HCT116 (cell line): ENCODE results near the gene UBR3. TPM values are rescaled to one million over a fixed set of nuclear protein-coding genes. Genes with fewer than 3 reads are reported as not detected.

Experiments used
- ATAC-seq: fragments of 200-7000 bp; cut with Tn5 transposase; 2 replicates; pipeline ENCODE4 v1.9.1; 2020; ENCODE audit warnings: mild to moderate bottlenecking, moderate library complexity
- BruUV-seq: library from RNA; stranded (reverse); fragments of 400-500 nt; replicated peaks from 2 replicates; lab custom pipeline; 2021; lab: Mats Ljungman, UMichigan
- CTCF ChIA-PET: fragments of 300-600 bp; sonication (Branson Sonifier 250); formaldehyde crosslinking; loops from one replicate; lab custom pipeline; 2021; ENCODE audit warnings: antibody characterized with exemption; lab: Charles Lee
- POLR2A ChIA-PET: fragments of 300-600, 350-600 bp; sonication (Branson Sonifier 250); formaldehyde crosslinking; loops from one replicate; lab custom pipeline; 2021; ENCODE audit warnings: antibody characterized with exemption; lab: Charles Lee
- RAD21 ChIA-PET, 2 experiments: fragments of 300-600 bp; sonication (Branson Sonifier 250); formaldehyde crosslinking; loops; one replicate each; lab custom pipeline; 2023; ENCODE audit warnings: low total read pairs in 2 of 2; ENCODE audit not compliant: uncharacterized antibody in 2 of 2, unreplicated experiment in 2 of 2, low non-redundant PET in 1 of 2; lab: Charles Lee
- DNase-seq: peaks from one replicate; pipeline ENCODE4 v3.0.0-alpha.2; 2010; ENCODE audit warnings: low read depth, low spot score
- H2AFZ ChIP-seq: fragments of 200-600 bp; shearing (Covaris generic), sonication (generic); 2 replicates; pipeline ENCODE4 v1.6.1; 2017; ENCODE audit warnings: low read depth, mixed run types, mixed read lengths, antibody characterized with exemption, low read length; ENCODE audit not compliant: poor library complexity, severe bottlenecking
- H3K27ac ChIP-seq: 2 replicates; pipeline ENCODE4 v1.5.1; 2012; ENCODE audit warnings: low read depth, low read length
- H3K27me3 ChIP-seq: fragments of 200-600 bp; sonication (generic); 2 replicates; pipeline ENCODE4 v1.6.1; 2016; ENCODE audit warnings: mixed run types, low read length, mixed read lengths; ENCODE audit not compliant: insufficient read depth
- H3K36me3 ChIP-seq, 2 experiments: fragments of 200-500 bp in 1 of 2; fragments of 200-600 bp in 1 of 2; sonication (Bioruptor generic) in 1 of 2; sonication (generic) in 1 of 2; 2 replicates each; pipeline versions ENCODE4 v1.5.1 to v1.6.1; 2014 to 2016; ENCODE audit warnings: low read length in 2 of 2, inconsistent platforms in 1 of 2, mixed read lengths in 1 of 2, mixed run types in 1 of 2; ENCODE audit not compliant: insufficient read depth in 2 of 2, control insufficient read depth in 1 of 2
- H3K4me1 ChIP-seq, 2 experiments: fragments of 200-600 bp in 1 of 2; sonication (generic) in 1 of 2; 2 replicates each; pipeline versions ENCODE4 v1.5.1 to v1.6.1; 2012 to 2017; ENCODE audit warnings: low read length in 2 of 2, inconsistent platforms in 1 of 2, mild to moderate bottlenecking in 1 of 2, mixed read lengths in 1 of 2, mixed run types in 1 of 2, moderate library complexity in 1 of 2; ENCODE audit not compliant: insufficient read depth in 2 of 2, control insufficient read depth in 1 of 2
- H3K4me2 ChIP-seq: fragments of 200-600 bp; sonication (generic); 2 replicates; pipeline ENCODE4 v1.6.1; 2017; ENCODE audit warnings: mixed run types, low read length, mixed read lengths
- H3K4me3 ChIP-seq, 2 experiments: fragments of 200-600 bp in 1 of 2; sonication (generic) in 1 of 2; replicated peaks in 1 of 2; 2 replicates each; pipeline ENCODE4 v1.5.1; 2011 to 2016; ENCODE audit warnings: low read length in 2 of 2, control low read depth in 1 of 2, low read depth in 1 of 2, mild to moderate bottlenecking in 1 of 2, mixed read lengths in 1 of 2, mixed run types in 1 of 2
- H3K79me2 ChIP-seq: fragments of 200-600 bp; sonication (generic); 2 replicates; pipeline ENCODE4 v1.6.1; 2017; ENCODE audit warnings: mild to moderate bottlenecking, mixed run types, low read length, moderate library complexity, mixed read lengths; ENCODE audit not compliant: insufficient read depth
- H3K9ac ChIP-seq: fragments of 200-600 bp; sonication (generic); 2 replicates; pipeline ENCODE4 v1.6.1; 2016; ENCODE audit warnings: low read length, mixed read lengths
- H3K9me2 ChIP-seq: fragments of 200-600 bp; sonication (generic), shearing (Covaris generic); 2 replicates; pipeline ENCODE4 v1.6.1; 2017; ENCODE audit warnings: mixed run types, mild to moderate bottlenecking, moderate library complexity; ENCODE audit not compliant: insufficient read depth
- H3K9me3 ChIP-seq, 2 experiments: fragments of 200-500 bp in 1 of 2; fragments of 200-600 bp in 1 of 2; sonication (Bioruptor generic) in 1 of 2; sonication (generic) in 1 of 2; 2 replicates each; pipeline ENCODE4 v1.6.1; 2014 to 2017; ENCODE audit warnings: low read length in 2 of 2, mixed read lengths in 2 of 2, inconsistent platforms in 1 of 2, low read depth in 1 of 2, mild to moderate bottlenecking in 1 of 2, mixed run types in 1 of 2, moderate library complexity in 1 of 2; ENCODE audit not compliant: control insufficient read depth in 1 of 2, insufficient read depth in 1 of 2
- H4K20me1 ChIP-seq: fragments of 200-600 bp; sonication (generic), shearing (Covaris generic); 2 replicates; pipeline ENCODE4 v1.6.1; 2017; ENCODE audit warnings: mixed run types, mild to moderate bottlenecking, moderate library complexity; ENCODE audit not compliant: insufficient read depth
- ELF1 ChIP-seq: IDR thresholded peaks from 2 replicates; pipeline ENCODE4 v1.6.1; 2012; ENCODE audit warnings: low read depth, borderline replicate concordance
- EZH2 ChIP-seq: fragments of 200-600 bp; sonication (generic); IDR thresholded peaks from 2 replicates; pipeline ENCODE4 v1.6.1; 2017; ENCODE audit warnings: antibody characterized with exemption, mixed run types
- RAD21 ChIP-seq: IDR thresholded peaks from 2 replicates; pipeline ENCODE4 v1.6.1; 2012; ENCODE audit warnings: low read depth, mild to moderate bottlenecking
- YY1 ChIP-seq: IDR thresholded peaks from 2 replicates; pipeline ENCODE4 v1.6.1; 2011; ENCODE audit warnings: low read length, low read depth, moderate library complexity, mild to moderate bottlenecking; ENCODE audit not compliant: insufficient replicate concordance; ENCODE audit errors: extremely low read depth
- ZFX ChIP-seq: fragments of 450-650 bp; IDR thresholded peaks from 2 replicates; pipeline ENCODE4 v1.6.1; 2017
- intact Hi-C: fragments of 100-400 bp; cut with micrococcal nuclease; formaldehyde crosslinking; loops from 2 replicates; pipeline ENCODE4 v1.10.0; 2022
- total RNA-seq: library from RNA; stranded (reverse); gene quantifications from one replicate; pipeline ENCODE4 v1.2.1, GENCODE V29; 2021; ENCODE audit not compliant: unreplicated experiment
- TF ChIP-seq, protein P1 (sequence below): IDR thresholded peaks from 2 replicates; pipeline ENCODE4 v1.6.1; 2011; ENCODE audit warnings: mild to moderate bottlenecking, low read length, moderate library complexity; ENCODE audit not compliant: insufficient replicate concordance; ENCODE audit errors: extremely low read depth

The UBR3 gene
- total RNA-seq, 1 experiment from 2014 or later, result 29.5 TPM

DNA sequence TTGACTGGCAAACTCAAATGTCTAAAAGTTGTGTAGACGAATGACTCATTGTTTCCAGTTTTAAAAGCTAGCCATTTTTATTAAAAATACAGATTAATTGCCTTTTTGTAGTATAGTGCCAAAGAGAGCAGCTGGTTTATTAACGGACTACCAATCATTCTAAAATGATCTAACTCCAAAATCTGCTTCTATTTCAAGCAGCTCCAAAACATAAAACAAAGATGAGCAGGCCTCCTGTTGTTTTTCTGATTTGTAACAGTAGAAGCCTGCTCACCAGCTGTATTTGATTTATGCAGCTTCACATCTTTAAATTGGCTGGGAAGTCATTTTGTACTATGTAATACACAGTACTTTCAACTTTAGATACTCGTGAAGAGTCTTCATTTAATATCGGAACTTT, 171.8 kb downstream of the UBR3 start:
- Histone ChIP-seq H3K27ac (no peak overlapping the region), H3K9ac (no peak overlapping the region), H3K9me3 (no peaks in the 10 kb centered on the region), H3K79me2 (no peaks in the 10 kb centered on the region), H3K9me2 (no peaks in the 10 kb centered on the region), H3K27me3 (no peaks in the 10 kb centered on the region), H3K4me3 (no peak overlapping the region), H2AFZ (no peak overlapping the region), H3K36me3 (0 out of 4 replicates have a peak, but pooled peaks cover 0 to 7% of the 10 kb centered on the region in 2 experiments), H3K4me2 (no peak overlapping the region), H3K4me1 (no peaks in the 10 kb centered on the region), H4K20me1 (no peaks in the 10 kb centered on the region)
- TF ChIP-seq RAD21, result no peak
- TF ChIP-seq YY1, result no peak
- TF ChIP-seq EZH2, result no peak
- no peak for TF ChIP-seq ZFX
- TF ChIP-seq ELF1, result no peak
- ATAC-seq (no peak), DNase-seq (no peak)
- CTCF ChIA-PET, result no interaction called here
- intact Hi-C loops, result no loop called here
- POLR2A ChIA-PET, result no interaction called here
- RAD21 ChIA-PET, result no interaction called here
- no TSS peak for BruUV-seq

DNA sequence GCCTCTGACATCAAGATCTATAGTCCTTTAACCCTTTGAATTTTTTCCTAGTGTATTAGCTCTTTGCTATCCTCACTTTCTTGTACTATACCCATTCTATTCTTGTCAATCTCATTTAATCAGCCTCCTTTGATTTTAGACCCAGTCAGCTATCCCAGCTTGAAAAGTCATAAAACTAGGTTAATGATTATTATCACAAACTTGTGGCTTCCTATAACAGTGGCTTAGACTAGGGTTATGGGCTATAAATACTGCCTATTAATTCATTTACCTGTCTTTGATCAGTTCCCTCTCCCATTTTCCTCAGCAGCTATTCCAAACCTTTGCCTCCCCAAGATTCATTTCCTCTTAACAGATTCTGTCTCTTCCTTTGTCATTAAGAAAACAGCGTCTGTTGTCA, 174.8 kb downstream of the UBR3 start:
- CTCF ChIA-PET, result no interaction called here
- POLR2A ChIA-PET, result no interaction called here
- Histone ChIP-seq H3K36me3 (0 out of 4 replicates have a peak, but pooled peaks cover 0 to 6% of the 10 kb centered on the region in 2 experiments), H2AFZ (no peak overlapping the region), H3K9ac (no peak overlapping the region), H4K20me1 (no peaks in the 10 kb centered on the region), H3K27ac (no peak overlapping the region), H3K79me2 (no peaks in the 10 kb centered on the region), H3K4me1 (no peaks in the 10 kb centered on the region), H3K27me3 (no peaks in the 10 kb centered on the region), H3K4me3 (no peak overlapping the region), H3K9me2 (no peaks in the 10 kb centered on the region), H3K9me3 (no peaks in the 10 kb centered on the region), H3K4me2 (no peak overlapping the region)
- intact Hi-C loops, result no loop called here
- ATAC-seq (no peak), DNase-seq (no peak)
- TF ChIP-seq, protein P1, sequence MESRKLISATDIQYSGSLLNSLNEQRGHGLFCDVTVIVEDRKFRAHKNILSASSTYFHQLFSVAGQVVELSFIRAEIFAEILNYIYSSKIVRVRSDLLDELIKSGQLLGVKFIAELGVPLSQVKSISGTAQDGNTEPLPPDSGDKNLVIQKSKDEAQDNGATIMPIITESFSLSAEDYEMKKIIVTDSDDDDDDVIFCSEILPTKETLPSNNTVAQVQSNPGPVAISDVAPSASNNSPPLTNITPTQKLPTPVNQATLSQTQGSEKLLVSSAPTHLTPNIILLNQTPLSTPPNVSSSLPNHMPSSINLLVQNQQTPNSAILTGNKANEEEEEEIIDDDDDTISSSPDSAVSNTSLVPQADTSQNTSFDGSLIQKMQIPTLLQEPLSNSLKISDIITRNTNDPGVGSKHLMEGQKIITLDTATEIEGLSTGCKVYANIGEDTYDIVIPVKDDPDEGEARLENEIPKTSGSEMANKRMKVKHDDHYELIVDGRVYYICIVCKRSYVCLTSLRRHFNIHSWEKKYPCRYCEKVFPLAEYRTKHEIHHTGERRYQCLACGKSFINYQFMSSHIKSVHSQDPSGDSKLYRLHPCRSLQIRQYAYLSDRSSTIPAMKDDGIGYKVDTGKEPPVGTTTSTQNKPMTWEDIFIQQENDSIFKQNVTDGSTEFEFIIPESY, result no peak
- no peak for TF ChIP-seq RAD21
- RAD21 ChIA-PET, result no interaction called here
- no TSS peak for BruUV-seq
